Spleen (tissue), 11 donors: Measurements from ENCODE around the gene SWSAP1. TPM values are rescaled to one million over a fixed set of nuclear protein-coding genes. Genes with fewer than 3 reads are reported as not detected.

Experiments used
- DNase-seq: peaks from one replicate; pipeline ENCODE4 v3.0.0-alpha.2; 2020
- H3K27ac ChIP-seq, 8 donors: fragments of 200-600 bp; sonication (generic) in 7 of 8; 1 replicate in 4 of 8; 2 replicates in 4 of 8; pipeline versions ENCODE4 v1.5.0 to v1.8.0; 2016 to 2021; ENCODE audit warnings: inconsistent platforms in 4 of 8, mild to moderate bottlenecking in 4 of 8, moderate library complexity in 1 of 8
- H3K27me3 ChIP-seq, 7 donors: fragments of 200-600 bp; sonication (generic) in 6 of 7; replicated peaks in 1 of 7; 1 replicate in 4 of 7; 2 replicates in 3 of 7; pipeline versions ENCODE4 v1.5.0 to v1.8.0; 2016 to 2021; ENCODE audit warnings: inconsistent platforms in 3 of 7, mild to moderate bottlenecking in 1 of 7
- H3K36me3 ChIP-seq, 6 donors: fragments of 200-600 bp; sonication (generic) in 5 of 6; 1 replicate in 4 of 6; 2 replicates in 2 of 6; pipeline versions ENCODE4 v1.5.0 to v1.8.0; 2016 to 2021; ENCODE audit warnings: inconsistent platforms in 2 of 6
- H3K4me1 ChIP-seq, 6 donors: fragments of 200-600 bp; sonication (generic) in 5 of 6; 1 replicate in 3 of 6; 2 replicates in 3 of 6; pipeline versions ENCODE4 v1.5.0 to v1.8.0; 2016 to 2021; ENCODE audit warnings: inconsistent platforms in 3 of 6
- H3K4me3 ChIP-seq, 8 donors: fragments of 200-600 bp; sonication (generic) in 7 of 8; 1 replicate in 4 of 8; 2 replicates in 4 of 8; pipeline versions ENCODE4 v1.5.0 to v1.8.0; 2016 to 2021; ENCODE audit warnings: inconsistent platforms in 4 of 8, mild to moderate bottlenecking in 4 of 8, moderate library complexity in 2 of 8
- H3K9me3 ChIP-seq, 8 donors: fragments of 200-600 bp; sonication (generic) in 7 of 8; 1 replicate in 4 of 8; 2 replicates in 4 of 8; pipeline versions ENCODE4 v1.5.0 to v1.8.0; 2016 to 2021; ENCODE audit warnings: inconsistent platforms in 4 of 8
- CTCF ChIP-seq, 11 experiments: fragments of 200-600 bp in 7 of 11; fragments of 450-650 bp in 4 of 11; sonication (generic) in 4 of 11; IDR thresholded peaks in 8 of 11; conservative IDR thresholded peaks in 3 of 11; 1 replicate in 7 of 11; 2 replicates in 4 of 11; pipeline versions ENCODE4 v1.4.0 to v1.8.0; 2016 to 2021; ENCODE audit warnings: antibody characterized with exemption in 11 of 11, inconsistent platforms in 4 of 11, mild to moderate bottlenecking in 1 of 11
- POLR2A ChIP-seq, 3 donors: fragments of 450-650 bp; IDR thresholded peaks; one replicate each; pipeline ENCODE4 v1.5.1; 2017; ENCODE audit warnings: antibody characterized with exemption in 3 of 3, mild to moderate bottlenecking in 1 of 3
- POLR2AphosphoS5 ChIP-seq, 3 donors: sonication (generic); formaldehyde crosslinking; IDR thresholded peaks; one replicate each; pipeline ENCODE4 v1.5.1; 2017; ENCODE audit warnings: antibody characterized with exemption in 3 of 3
- WGBS, 5 donors: extraction: QIAGEN DNeasy Blood & Tissue Kit in 3 of 5; methylation state at CpG; one replicate each; pipeline versions ENCODE4 v1.1.5 to v1.1.7; 2013 to 2018; 5-methylcytosine and 5-hydroxymethylcytosine counted together
- intact Hi-C: fragments of 100-400 bp; cut with DNase I; formaldehyde crosslinking; loops from one replicate; pipeline ENCODE4 v1.15.0; 2023; ENCODE audit warnings: low total_unique reads
- polyA plus RNA-seq, 3 donors: library from polyadenylated mRNA; stranded (reverse); fragments of 200-250 nt; gene quantifications; one replicate each; pipeline ENCODE4 v1.2.1, GENCODE V29; 2013
- total RNA-seq, 7 donors: library from RNA; depleted of rRNA in 3 of 7; stranded (reverse); fragments of >200 nt in 3 of 7; fragmentation: NEBNext Ultra II Directional in 4 of 7; extraction: Animal tissue kit (Norgen Biotek cat#: 25700) in 4 of 7; gene quantifications; one replicate each; pipeline versions ENCODE4 v1.1.0 to v1.2.1, GENCODE V29; 2016 to 2021
- donor health status: healthy with polysubstance abuse.
- donor health status: DM: no; HTN: no; CAD: no; lungs with moderate emphysema.
- donor health status: DM: no; HTN: no; CAD: no.
- donor health status: Bipolar disorder and iron deficiency.
- donor health status: healthy.
- donor health status: DM: no; HTN: no; CAD: no.
- donor health status: DM: yes; HTN: yes; CAD: no.

Gene SWSAP1
- total and polyA plus RNA-seq, 10 donors, result 2.7 to 9.3 (median 4.7) TPM

- H3K9me3 ChIP-seq, result no peaks in the 10 kb centered on the region
- H3K27me3 ChIP-seq, result no peaks in the 10 kb centered on the region
- intact Hi-C loops, result no loop called here
- 88 to 95% (median 94%) methylated on average over 23 to 28 of the region's 28 CpGs for WGBS, 5 donors
- no peak overlapping the region for H3K4me3 ChIP-seq
- no peak for TF ChIP-seq POLR2A (IDR thresholded peaks at IDR 0.05)
- no peak for TF ChIP-seq POLR2AphosphoS5 (IDR thresholded peaks at IDR 0.05)
- no peak for TF ChIP-seq CTCF (IDR thresholded peaks at IDR 0.05 in 8 of 11, conservative IDR thresholded peaks at IDR 0.05 in 3 of 11)
- H3K36me3 ChIP-seq, result peaks cover 0 to 98% (median 25%) of the 10 kb centered on the region in 6 donors
- DNase-seq, result no peak
- H3K27ac ChIP-seq, result no peak overlapping the region
- H3K4me1 ChIP-seq, result peaks cover 0 to 18% (median 5%) of the 10 kb centered on the region in 6 donors
These were observed 10.1 kb upstream of the SWSAP1 start for GRCh38 chr19:11364296-11364904.

GRCh38 chr19:11364935-11365334, 9.5 kb upstream of the SWSAP1 start:
- 86 to 93% (median 88%) methylated on average over 4 to 5 of the region's 5 CpGs for WGBS, 5 donors
- intact Hi-C loops, result no loop called here
- Histone ChIP-seq H3K27me3 (no peaks in the 10 kb centered on the region), H3K36me3 (peaks cover 0 to 98% (median 25%) of the 10 kb centered on the region in 6 donors), H3K4me3 (no peak overlapping the region), H3K9me3 (no peaks in the 10 kb centered on the region), H3K4me1 (peaks cover 0 to 18% (median 5%) of the 10 kb centered on the region in 6 donors), H3K27ac (no peak overlapping the region)
- TF ChIP-seq CTCF (IDR thresholded peaks at IDR 0.05 in 8 of 11, conservative IDR thresholded peaks at IDR 0.05 in 3 of 11) (no peak), POLR2A (IDR thresholded peaks at IDR 0.05) (no peak), POLR2AphosphoS5 (IDR thresholded peaks at IDR 0.05) (no peak)
- DNase-seq, result no peak

GRCh38 chr19:11365557-11366117, 8.8 kb upstream of the SWSAP1 start:
- Histone ChIP-seq H3K27ac (no peak overlapping the region), H3K27me3 (no peaks in the 10 kb centered on the region), H3K4me1 (peaks cover 0 to 18% (median 5%) of the 10 kb centered on the region in 6 donors), H3K4me3 (no peak overlapping the region), H3K36me3 (peaks cover 0 to 100% (median 25%) of the 10 kb centered on the region in 6 donors), H3K9me3 (no peaks in the 10 kb centered on the region)
- DNase-seq, result no peak
- 73 to 91% (median 85%) methylated on average over 6 to 7 of the region's 7 CpGs for WGBS, 5 donors
- intact Hi-C loops, result no loop called here
- TF ChIP-seq POLR2AphosphoS5 (IDR thresholded peaks at IDR 0.05), result no peak
- no peak for TF ChIP-seq CTCF (IDR thresholded peaks at IDR 0.05 in 8 of 11, conservative IDR thresholded peaks at IDR 0.05 in 3 of 11)
- TF ChIP-seq POLR2A (IDR thresholded peaks at IDR 0.05), result no peak

GRCh38 chr19:11367528-11367927, 6.9 kb upstream of the SWSAP1 start:
- Histone ChIP-seq H3K27ac (no peak overlapping the region), H3K36me3 (peaks cover 0 to 90% (median 21%) of the 10 kb centered on the region in 6 donors), H3K4me1 (peaks cover 0 to 4% (median under 1%) of the 10 kb centered on the region in 6 donors), H3K27me3 (no peaks in the 10 kb centered on the region), H3K4me3 (no peak overlapping the region), H3K9me3 (no peaks in the 10 kb centered on the region)
- DNase-seq, result no peak
- intact Hi-C loops, result no loop called here
- no peak for TF ChIP-seq POLR2AphosphoS5 (IDR thresholded peaks at IDR 0.05)
- no peak for TF ChIP-seq CTCF (IDR thresholded peaks at IDR 0.05 in 8 of 11, conservative IDR thresholded peaks at IDR 0.05 in 3 of 11)
- TF ChIP-seq POLR2A (IDR thresholded peaks at IDR 0.05), result no peak
- WGBS, 5 donors, result 70 to 89% (median 75%) methylated on average over 2 of the region's 2 CpGs
